Astrocyte (in vitro differentiated cells and primary cell): ENCODE measurements around the gene PRKCH. TPM values are rescaled to one million over a fixed set of nuclear protein-coding genes. Genes with fewer than 3 reads are reported as not detected.

Source experiments
- DNase-seq: peaks from one replicate; pipeline ENCODE4 v3.0.0-alpha.2; 2010; ENCODE audit warnings: low read depth
- FAIRE-seq: peaks from 2 replicates; lab custom pipeline; 2011; peaks lifted over from hg19 to GRCh38; lab: Jason Lieb, UNC
- H2AFZ ChIP-seq: 2 replicates; pipeline ENCODE4 v1.6.0; 2012; ENCODE audit warnings: low read depth, low read length, inconsistent platforms
- H3K27ac ChIP-seq: 2 replicates; pipeline ENCODE4 v1.5.1; 2011; ENCODE audit warnings: low read depth, low read length, inconsistent platforms
- H3K27me3 ChIP-seq: 2 replicates; pipeline ENCODE4 v1.6.0; 2011; ENCODE audit warnings: low read length, inconsistent platforms; ENCODE audit not compliant: insufficient read depth
- H3K36me3 ChIP-seq: 2 replicates; pipeline ENCODE4 v1.5.1; 2011; ENCODE audit warnings: low read length, inconsistent platforms; ENCODE audit not compliant: insufficient read depth
- H3K4me1 ChIP-seq: 2 replicates; pipeline ENCODE4 v1.5.1; 2011; ENCODE audit warnings: low read length, inconsistent platforms; ENCODE audit not compliant: insufficient read depth
- H3K4me2 ChIP-seq: 2 replicates; pipeline ENCODE4 v1.6.0; 2012; ENCODE audit warnings: low read length, inconsistent platforms
- H3K4me3 ChIP-seq: 2 replicates; pipeline ENCODE4 v1.5.1; 2011; ENCODE audit warnings: low read depth, mild to moderate bottlenecking, low read length, inconsistent platforms; ENCODE audit not compliant: insufficient read depth
- H3K79me2 ChIP-seq: 2 replicates; pipeline ENCODE4 v1.6.0; 2012; ENCODE audit warnings: mild to moderate bottlenecking, low read length, inconsistent platforms; ENCODE audit not compliant: insufficient read depth
- H3K9ac ChIP-seq: 2 replicates; pipeline ENCODE4 v1.6.0; 2012; ENCODE audit warnings: mild to moderate bottlenecking, low read length, inconsistent platforms
- H3K9me3 ChIP-seq: 2 replicates; pipeline ENCODE4 v1.5.1; 2012; ENCODE audit warnings: low read depth, mild to moderate bottlenecking, low read length, inconsistent platforms; ENCODE audit not compliant: insufficient read depth
- H4K20me1 ChIP-seq: 2 replicates; pipeline ENCODE4 v1.6.0; 2012; ENCODE audit warnings: low read length, inconsistent platforms; ENCODE audit not compliant: insufficient read depth
- H3K27ac Mint-ChIP-seq: one replicate; pipeline ENCODE4 v1.8.0; 2021; ENCODE audit warnings: mild to moderate bottlenecking, mixed read lengths; ENCODE audit not compliant: unreplicated experiment
- H3K27me3 Mint-ChIP-seq: one replicate; pipeline ENCODE4 v1.8.0; 2021; ENCODE audit warnings: low read depth, mixed read lengths; ENCODE audit not compliant: unreplicated experiment
- H3K36me3 Mint-ChIP-seq: one replicate; pipeline ENCODE4 v1.8.0; 2021; ENCODE audit warnings: low read depth, mixed read lengths; ENCODE audit not compliant: unreplicated experiment
- H3K4me1 Mint-ChIP-seq: one replicate; pipeline ENCODE4 v1.8.0; 2021; ENCODE audit warnings: low read depth, mixed read lengths; ENCODE audit not compliant: unreplicated experiment
- H3K4me3 Mint-ChIP-seq: one replicate; pipeline ENCODE4 v1.8.0; 2021; ENCODE audit warnings: mild to moderate bottlenecking, moderate library complexity, mixed read lengths; ENCODE audit not compliant: unreplicated experiment
- H3K9me3 Mint-ChIP-seq: one replicate; pipeline ENCODE4 v1.8.0; 2021; ENCODE audit warnings: mild to moderate bottlenecking, mixed read lengths; ENCODE audit not compliant: unreplicated experiment
- CTCF ChIP-seq: IDR thresholded peaks from 2 replicates; pipeline ENCODE4 v1.5.1; 2011; ENCODE audit warnings: low read depth, mild to moderate bottlenecking, inconsistent platforms, low read length, moderate library complexity; ENCODE audit not compliant: insufficient read depth
- EZH2 ChIP-seq: IDR thresholded peaks from 2 replicates; pipeline ENCODE4 v1.6.1; 2012; ENCODE audit warnings: mild to moderate bottlenecking, low read length, inconsistent platforms; ENCODE audit not compliant: insufficient read depth
- total RNA-seq: library from RNA; stranded (reverse); gene quantifications from 2 replicates; pipeline ENCODE4 v1.2.1, GENCODE V29; 2021

PRKCH gene
- total RNA-seq, 1 donor from 2014 or later: 6.0 TPM

GRCh38 chr14:61503167-61503801 is 181.9 kb downstream of the PRKCH start:
- Mint-ChIP-seq H3K27me3 (no peaks in the 10 kb centered on the region), H3K4me3 (no peak overlapping the region)
- FAIRE-seq: no peak

GRCh38 chr14:61504901-61505300 is 183.5 kb downstream of the PRKCH start:
- Histone ChIP-seq H4K20me1 (no peaks in the 10 kb centered on the region), H3K4me3 (no peak overlapping the region), H3K4me1 (peaks cover 24% of the 10 kb centered on the region), H3K36me3 (no peaks in the 10 kb centered on the region), H3K27me3 (no peaks in the 10 kb centered on the region), H3K27ac (no peak overlapping the region), H2AFZ (no peak overlapping the region), H3K79me2 (no peaks in the 10 kb centered on the region), H3K9ac (no peak overlapping the region), H3K4me2 (no peak overlapping the region), H3K9me3 (no peaks in the 10 kb centered on the region)
- H3K4me1 Mint-ChIP-seq: peaks cover 26% of the 10 kb centered on the region
- no peak for DNase-seq
- TF ChIP-seq CTCF: no peak
- no peak for TF ChIP-seq EZH2
- H3K9me3 Mint-ChIP-seq: peaks cover 5% of the 10 kb centered on the region
- no peaks in the 10 kb centered on the region for H3K36me3 Mint-ChIP-seq
- no peak for FAIRE-seq
- no peaks in the 10 kb centered on the region for H3K27me3 Mint-ChIP-seq
- no peak overlapping the region for H3K27ac Mint-ChIP-seq
- H3K4me3 Mint-ChIP-seq: no peak overlapping the region

More at GRCh38 chr14:61503167-61503801, 181.9 kb downstream of the PRKCH start:
- peaks cover 29% of the 10 kb centered on the region for H3K4me1 Mint-ChIP-seq
- TF ChIP-seq CTCF: no peak
- Histone ChIP-seq H3K4me2 (no peak overlapping the region), H3K36me3 (no peaks in the 10 kb centered on the region), H3K4me3 (no peak overlapping the region), H4K20me1 (no peaks in the 10 kb centered on the region), H3K79me2 (no peaks in the 10 kb centered on the region), H2AFZ (peak overlapping the region; percentile 30), H3K4me1 (peaks cover 31% of the 10 kb centered on the region), H3K27me3 (no peaks in the 10 kb centered on the region), H3K9ac (peak overlapping the region; percentile 8), H3K27ac (no peak overlapping the region), H3K9me3 (no peaks in the 10 kb centered on the region)
- H3K27ac Mint-ChIP-seq: peak overlapping the region; percentile 59
- peak; percentile 66 for DNase-seq
- peaks cover 5% of the 10 kb centered on the region for H3K9me3 Mint-ChIP-seq
- H3K36me3 Mint-ChIP-seq: no peaks in the 10 kb centered on the region
